HG02870 (cell line): ENCODE measurements around the gene ILDR2.
A peak's percentile ranks its signal among the peaks of the same experiment; 100 is the strongest.

Source experiments
- ATAC-seq: cut with Tn5 transposase; IDR thresholded peaks from one replicate; pipeline ENCODE4 v1.9.1; 2021; ENCODE audit warnings: mild to moderate bottlenecking, moderate library complexity; ENCODE audit not compliant: unreplicated experiment

ILDR2 gene

DNA sequence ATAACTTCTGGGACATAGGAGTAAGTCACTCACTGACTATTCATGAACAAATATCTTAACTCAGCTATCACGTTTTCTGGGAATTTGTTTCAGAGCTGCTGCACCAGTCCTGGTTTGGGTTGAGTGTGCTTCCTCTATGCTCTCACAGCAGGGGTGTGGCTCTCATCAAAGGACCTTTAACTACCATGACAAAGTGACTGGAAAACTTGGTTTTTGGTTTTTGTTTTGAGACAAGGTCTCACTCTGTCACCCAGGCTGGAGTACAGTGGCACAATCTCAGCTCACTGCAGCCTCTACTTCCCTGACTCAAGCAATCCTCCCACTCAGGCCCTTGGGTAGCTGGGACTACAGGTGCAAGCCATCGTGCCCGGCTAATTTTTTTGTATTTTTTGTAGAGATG lies 4.1 kb downstream of the ILDR2 start:
- ATAC-seq = no peak

DNA sequence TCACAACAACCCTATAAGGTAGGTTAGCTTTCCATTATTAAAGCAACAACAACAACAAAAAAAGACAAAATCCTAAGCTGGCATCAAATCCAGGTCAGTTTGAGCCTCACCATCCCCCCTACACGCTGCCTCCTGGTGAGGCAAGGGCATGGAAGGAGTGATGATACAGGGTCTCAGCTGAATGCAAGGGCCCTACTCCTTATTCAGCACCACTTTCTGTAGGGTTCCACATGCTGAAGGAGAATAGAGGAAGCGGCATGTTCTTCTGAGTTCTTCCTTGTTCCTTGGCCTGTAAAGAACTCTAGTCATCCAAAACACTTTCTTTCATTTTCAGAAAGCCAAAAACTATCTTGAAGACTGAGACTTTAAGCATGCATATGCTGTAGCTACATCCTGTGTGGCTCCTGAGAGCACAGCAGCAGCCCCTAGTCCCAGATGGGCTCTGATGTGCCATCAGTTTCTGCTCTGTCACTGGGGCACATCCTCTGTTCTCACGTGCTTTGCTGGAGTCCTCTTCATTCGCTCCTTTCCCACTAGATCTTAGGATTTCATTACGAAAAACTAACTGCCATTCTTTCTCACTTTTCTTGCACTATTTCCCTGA lies 6.2 kb downstream of the ILDR2 start:
- ATAC-seq = peak; percentile 72

- no peak for ATAC-seq
Observed at GRCh38 chr1:166960858-166961474, 14.4 kb downstream of the ILDR2 start.

DNA sequence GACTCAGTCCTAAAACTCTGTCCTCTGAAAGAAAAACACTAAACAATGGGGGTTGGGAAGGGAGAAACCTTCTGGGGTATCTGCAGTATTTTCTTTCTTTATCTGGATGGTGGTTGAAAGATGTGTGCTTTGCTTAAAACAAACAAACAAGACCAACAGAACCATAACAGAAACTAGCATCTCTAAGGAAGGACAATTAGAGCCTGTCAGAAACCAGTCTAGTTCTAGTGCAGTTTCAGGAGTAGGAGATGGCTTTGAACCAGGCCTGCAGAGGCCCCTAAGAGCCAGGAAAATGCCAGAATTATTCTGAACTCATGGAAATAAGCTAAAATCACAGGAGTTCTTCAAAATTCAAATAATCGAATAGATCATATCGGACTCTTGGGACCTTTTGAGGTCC lies 18.5 kb downstream of the ILDR2 start:
- ATAC-seq = no peak

- no peak for ATAC-seq
Observed at GRCh38 chr1:166956057-166956850, 19.1 kb downstream of the ILDR2 start.

GRCh38 chr1:166953491-166953890 lies 21.8 kb downstream of the ILDR2 start:
- ATAC-seq = no peak

DNA sequence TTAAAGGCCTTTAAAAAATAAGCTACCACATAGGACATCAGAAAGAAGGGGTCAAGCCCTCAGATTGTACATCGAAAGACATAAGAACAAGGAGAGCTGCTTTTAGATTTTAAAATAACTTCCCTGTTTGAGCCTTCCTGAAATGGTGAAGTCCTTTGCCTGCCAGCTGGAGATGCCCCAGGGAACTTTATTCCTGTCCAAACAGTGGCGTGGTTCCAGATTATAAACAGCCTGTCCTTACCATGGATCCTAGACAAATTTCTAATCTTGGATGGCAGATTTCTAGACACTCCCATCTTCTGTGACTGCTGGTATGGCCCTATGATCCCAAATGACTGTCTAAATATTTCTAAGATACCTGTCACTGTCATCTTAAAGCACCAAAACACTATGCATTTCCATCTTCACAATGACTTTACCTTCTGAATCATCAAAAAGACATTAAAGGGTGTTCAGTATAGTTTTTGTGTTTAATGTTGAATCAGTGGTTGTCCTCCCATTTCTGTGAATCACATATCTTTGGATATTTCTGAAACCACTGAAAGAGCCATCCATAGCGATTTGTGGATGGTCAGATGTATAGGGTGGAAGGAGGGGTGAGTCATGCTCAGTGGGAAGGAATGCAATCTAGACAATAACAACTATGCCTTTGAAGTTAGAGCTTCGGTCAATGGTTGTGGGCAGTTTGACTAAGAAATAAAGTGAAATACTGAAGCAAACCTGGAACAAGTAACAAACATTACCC lies 23.2 kb downstream of the ILDR2 start:
- no peak for ATAC-seq

DNA sequence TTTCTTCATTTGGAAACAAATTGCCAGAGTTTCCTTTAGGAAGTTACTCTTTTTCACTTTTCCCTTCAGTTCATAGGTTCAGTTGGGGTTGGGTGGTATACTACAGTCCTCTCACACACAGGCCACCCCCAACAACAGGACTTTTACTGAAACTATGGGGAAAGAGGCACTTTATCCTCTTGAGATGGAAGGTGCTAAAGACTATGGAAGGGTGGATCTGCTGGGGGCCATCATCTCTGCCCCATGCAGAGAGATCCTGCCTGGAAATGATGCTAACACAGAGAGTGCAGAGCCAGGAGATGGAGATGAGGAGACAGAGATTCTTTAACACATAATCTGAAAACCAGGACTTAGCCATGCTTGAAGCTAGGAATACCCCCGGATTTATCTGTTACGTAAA lies 24.3 kb downstream of the ILDR2 start:
- ATAC-seq = no peak

DNA sequence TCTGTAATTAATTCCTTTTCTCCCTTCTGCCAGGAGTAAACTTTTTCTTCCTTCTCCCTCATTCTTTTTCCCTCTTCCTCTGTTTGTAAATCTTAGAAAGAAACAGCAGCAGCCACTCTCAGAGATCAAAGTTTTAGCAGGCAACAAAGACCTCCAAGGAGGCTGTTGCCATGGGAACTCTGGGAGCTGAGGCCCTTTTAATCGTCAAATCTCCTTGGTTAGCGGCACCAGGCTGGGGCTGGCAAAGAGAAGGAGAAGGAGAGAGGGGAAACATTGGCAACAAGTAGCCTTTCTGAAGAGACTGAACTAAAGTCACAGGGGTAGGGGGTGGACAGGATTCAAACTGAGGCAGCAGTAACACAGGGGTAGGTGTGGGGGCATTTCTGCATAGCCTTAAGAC lies 25.2 kb downstream of the ILDR2 start:
- ATAC-seq = no peak

- no peak for ATAC-seq
Observed at GRCh38 chr1:166948856-166949350, 26.4 kb downstream of the ILDR2 start.

DNA sequence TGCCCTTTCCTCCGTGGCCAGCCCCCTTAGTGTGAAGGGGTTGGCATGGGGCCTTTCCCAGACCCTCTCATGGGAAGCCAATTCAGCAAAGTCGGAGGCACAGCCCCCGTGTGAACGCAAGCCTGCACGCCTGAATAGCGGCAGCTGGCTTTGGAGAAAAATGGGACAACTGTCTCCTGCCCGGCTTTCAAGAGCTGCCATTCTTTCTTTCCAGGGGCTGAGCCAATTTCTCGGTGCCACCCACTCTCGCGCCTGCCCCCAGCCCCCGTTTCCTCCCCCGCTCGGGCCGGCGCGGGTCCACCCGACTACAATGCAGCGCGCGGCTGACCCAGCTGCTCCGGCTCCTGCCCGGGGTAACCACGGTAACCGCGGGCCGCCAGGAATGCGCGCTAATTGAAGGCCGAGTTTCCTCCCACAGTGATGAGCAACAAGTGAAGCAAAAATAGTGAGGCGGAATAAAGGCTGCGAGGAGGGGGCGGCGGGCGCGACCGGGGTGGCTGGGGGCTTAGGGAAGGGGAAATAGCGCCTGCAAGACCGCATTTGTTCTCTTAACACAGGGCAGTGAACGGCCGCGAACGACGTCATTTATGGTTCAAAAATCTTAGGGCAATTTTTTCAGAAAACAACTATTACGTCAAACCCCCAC lies 27.8 kb downstream of the ILDR2 start:
- no peak for ATAC-seq

DNA sequence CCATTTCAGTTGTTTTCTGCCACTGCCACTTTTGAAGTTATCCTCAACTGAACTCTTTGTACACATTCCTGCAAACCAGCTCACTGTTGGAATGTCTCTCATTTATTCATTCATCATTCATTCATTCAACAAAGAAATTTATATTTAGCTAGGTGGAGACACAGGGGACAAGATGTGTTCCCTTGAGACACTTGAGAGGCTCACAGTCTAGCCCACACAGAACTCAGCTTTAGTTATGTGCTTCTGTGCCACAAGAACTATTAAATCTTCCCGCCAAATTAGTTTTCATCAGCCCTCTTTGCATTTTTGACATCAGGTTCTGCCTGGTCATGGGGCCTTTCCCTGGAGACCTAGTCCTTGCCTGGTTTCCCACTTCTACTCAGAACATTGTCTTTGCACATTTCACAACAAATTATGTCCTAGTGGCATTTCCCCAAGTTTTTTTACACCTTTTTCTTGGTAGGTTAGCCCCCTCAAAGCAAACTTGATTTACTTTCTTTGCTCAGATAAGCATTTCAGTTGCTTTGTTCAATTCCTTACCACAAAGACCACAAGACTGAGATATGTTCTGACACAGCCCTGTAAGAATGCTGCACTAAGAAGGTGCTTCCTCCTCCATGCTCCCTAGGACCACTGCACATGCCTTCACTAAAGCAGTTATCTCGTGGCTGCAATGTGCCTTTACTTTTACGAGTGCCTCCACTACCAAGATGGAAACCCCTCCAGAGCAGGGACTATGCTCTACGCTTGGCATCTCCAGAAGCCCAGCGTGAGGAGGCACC lies 31.0 kb downstream of the ILDR2 start:
- ATAC-seq = no peak

DNA sequence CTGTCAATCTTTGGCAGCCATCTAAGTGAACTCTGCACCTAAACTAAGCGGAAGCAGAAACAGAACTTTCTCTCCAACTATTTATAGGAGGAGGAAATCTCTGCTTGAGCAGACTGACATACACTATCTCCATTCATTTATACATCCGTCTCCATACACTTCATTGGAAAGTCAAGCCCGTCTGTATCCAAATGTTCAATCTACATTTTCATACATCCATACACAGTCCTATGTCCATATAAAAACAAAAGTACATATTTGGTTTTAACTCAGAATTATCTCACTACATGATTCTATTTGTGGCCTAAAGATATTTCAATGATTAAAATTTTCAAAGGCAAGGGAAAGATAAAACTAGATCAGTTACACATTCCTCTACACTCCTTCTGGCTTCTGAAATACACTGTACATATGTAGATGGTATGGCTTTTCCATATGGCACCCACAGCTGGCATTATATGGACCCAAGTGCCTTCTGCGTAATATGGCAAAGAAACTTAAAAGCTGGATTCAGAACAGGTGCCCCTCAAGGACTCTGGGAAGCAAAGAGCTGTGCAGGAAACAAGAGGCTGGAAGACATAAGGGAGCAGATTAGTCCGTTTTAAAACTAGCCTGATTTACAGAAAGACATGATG lies 35.5 kb downstream of the ILDR2 start:
- ATAC-seq = no peak

DNA sequence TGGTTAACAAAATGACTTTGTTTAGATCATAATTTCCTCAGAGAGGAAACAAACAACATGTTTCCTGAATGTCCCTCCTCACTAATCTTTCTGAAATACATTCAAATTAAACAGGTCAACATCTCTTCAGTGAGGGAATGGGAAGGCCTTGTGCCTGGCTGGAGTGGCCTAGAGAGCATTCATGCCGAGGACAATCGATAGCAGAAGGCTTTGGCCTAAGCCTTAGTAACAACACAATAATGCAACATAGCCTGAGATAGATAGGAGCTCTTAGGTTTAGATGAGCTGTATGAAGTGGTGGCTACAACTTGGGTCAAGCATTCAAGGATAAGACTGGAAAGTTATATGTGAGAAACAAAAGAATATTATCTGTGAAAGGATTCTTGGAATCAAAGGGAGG lies 37.4 kb downstream of the ILDR2 start:
- no peak for ATAC-seq

DNA sequence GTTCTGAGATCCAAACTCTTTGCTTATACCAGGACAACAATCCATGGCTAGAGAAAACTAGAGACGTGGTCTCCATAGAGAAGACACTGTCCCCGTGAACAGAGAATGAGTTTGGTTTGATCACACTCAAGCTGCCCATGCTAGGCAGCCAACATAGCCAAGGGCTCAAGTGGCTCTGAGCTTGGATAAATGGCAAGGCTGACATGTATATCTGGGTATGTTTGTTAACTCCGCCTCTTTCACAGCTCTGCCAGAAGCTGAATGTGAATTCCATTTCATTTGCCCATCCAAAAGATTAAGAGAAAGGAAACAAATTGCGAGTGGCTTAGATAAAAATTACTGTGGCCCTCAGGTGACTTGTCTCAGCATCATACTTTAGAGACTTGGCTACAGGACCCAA lies 38.0 kb downstream of the ILDR2 start:
- no peak for ATAC-seq

- ATAC-seq = no peak
Observed at GRCh38 chr1:166933633-166934032, 41.7 kb downstream of the ILDR2 start.

- ATAC-seq = no peak
Observed at GRCh38 chr1:166933140-166933539, 42.2 kb downstream of the ILDR2 start.

DNA sequence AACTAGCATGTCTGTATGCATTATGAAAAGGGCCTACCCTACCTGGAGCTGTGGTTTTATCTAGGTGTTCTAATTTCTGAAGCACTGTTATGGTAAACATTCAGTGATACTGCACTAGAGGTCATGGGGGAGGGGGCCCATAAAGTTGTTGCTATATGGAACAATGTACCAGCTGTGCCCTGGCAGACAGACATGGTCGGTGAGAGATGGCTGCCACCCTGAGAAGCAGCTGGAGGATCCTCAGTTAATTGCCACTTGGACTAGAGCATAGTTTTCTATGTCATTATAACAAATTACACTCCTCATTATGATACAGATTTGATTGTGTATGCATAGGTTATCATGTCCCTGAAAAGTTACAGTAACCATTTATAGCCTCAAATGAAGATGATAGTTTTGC lies 45.4 kb downstream of the ILDR2 start:
- ATAC-seq = no peak

DNA sequence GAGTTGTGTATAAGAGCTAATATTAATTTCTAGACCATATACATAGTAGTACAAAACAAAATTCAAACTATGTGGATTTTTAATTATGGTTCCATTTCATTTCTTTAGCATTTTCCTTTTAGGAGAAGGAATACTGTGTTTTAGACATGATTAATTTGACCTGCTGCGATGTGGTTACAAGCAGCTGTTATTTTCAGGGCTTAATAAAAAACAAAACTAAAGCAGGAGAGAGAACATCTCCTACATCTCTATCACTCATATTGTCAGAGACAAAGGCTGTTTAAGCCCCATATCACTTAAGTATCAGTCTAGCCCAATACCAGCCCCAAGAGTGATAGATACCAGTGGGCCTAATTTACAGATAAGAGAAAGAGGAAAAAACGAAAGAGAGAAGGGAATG lies 47.6 kb downstream of the ILDR2 start:
- no peak for ATAC-seq
